ENCODE results near the gene DHX16. TPM values are rescaled to one million over a fixed set of nuclear protein-coding genes. Genes with fewer than 3 reads are reported as not detected.

The DHX16 gene
- total and polyA plus RNA-seq, 2 of the 8 experiments (the other 6 are each of a cell fraction or from before 2014, with no cell fraction given) = 27.4 to 44.4 TPM

- H3K79me1 ChIP-seq (ENCODE audit: low read depth, low read length) = peaks cover 4% of the 10 kb centered on the region; the same call in 1 of the 2 replicates
- DNase-seq (ENCODE audit: low read depth in 1 of 2, low spot score in 2 of 2) (no peak), FAIRE-seq (no peak)
- H3K4me2 ChIP-seq (ENCODE audit: insufficient read depth in 1 of 2, low read depth in 2 of 2, low read length in 2 of 2) = peak overlapping the region; percentile 82 to 94
- no peaks in the 10 kb centered on the region; a peak in 1 of 8 replicates for H3K36me3 ChIP-seq (ENCODE audit: control insufficient read depth in 2 of 4, insufficient read depth in 4 of 4, low read length in 3 of 4)
- peaks cover 0 to 31% (median 20%) of the 10 kb centered on the region in 4 experiments; a peak in 6 of 7 replicates for H3K4me1 ChIP-seq (replicated peaks in 1 of 4; ENCODE audit: control insufficient read depth in 3 of 4, insufficient read depth in 4 of 4, low read length in 3 of 4)
- ChIA-PET CTCF (ENCODE audit: partially characterized antibody) (interaction anchor here (0.5 to 3.7 kb wide), 14 partner anchors 11 to 394 kb away, joined by 3 to 28 read pairs (median 3); partner anchors contain the start of genes DHX16 and MDC1), POLR2A (ENCODE audit: partially characterized antibody) (interaction anchor here (0.6 to 26.7 kb wide), 9 partner anchors 8 to 79 kb away, joined by 3 to 732 read pairs (median 7); partner anchors contain the start of genes FLOT1, IER3, MDC1 and MRPS18B)
- H3K14ac ChIP-seq (ENCODE audit: insufficient read length) = no peak overlapping the region
- peaks cover 0 to 13% of the 10 kb centered on the region in 2 experiments; a peak in 3 of 4 replicates for H3K79me2 ChIP-seq (ENCODE audit: control insufficient read depth in 1 of 2, insufficient read depth in 2 of 2, low read length in 2 of 2)
- H2BK15ac ChIP-seq (ENCODE audit: low read length) = 0 out of 2 replicates have a peak overlapping the region, but pooled peaks have one; percentile 10
- H3K56ac ChIP-seq (replicated peaks; ENCODE audit: insufficient read length, low read depth, low read length) = no peak overlapping the region
- H3K4me3 ChIP-seq (ENCODE audit: extremely low read depth in 1 of 4, insufficient read depth in 2 of 4, low read depth in 3 of 4, low read length in 4 of 4) = no peak overlapping the region
- H2AK5ac ChIP-seq (ENCODE audit: low read depth, low read length) = peak overlapping the region; percentile 83; the same call in 1 of the 2 replicates
- H2BK20ac ChIP-seq (ENCODE audit: low read length) = no peak overlapping the region
- no peaks in the 10 kb centered on the region for H3K27me3 ChIP-seq (replicated peaks in 1 of 4; ENCODE audit: control insufficient read depth in 3 of 4, extremely low read depth in 1 of 4, insufficient read depth in 3 of 4, low read length in 3 of 4)
- no peak overlapping the region for H2BK12ac ChIP-seq (ENCODE audit: low read depth, low read length)
- H3K27ac ChIP-seq (ENCODE audit: low read depth, low read length) = no peak overlapping the region
- no peak overlapping the region for H4K5ac ChIP-seq (ENCODE audit: insufficient read length, low read depth, low read length)
- H3K23me2 ChIP-seq (ENCODE audit: low read depth, low read length) = peaks cover 13% of the 10 kb centered on the region
- no peak overlapping the region for H3K4ac ChIP-seq (replicated peaks; ENCODE audit: insufficient read length, low read depth, low read length)
- no peak overlapping the region for H4K91ac ChIP-seq (replicated peaks; ENCODE audit: insufficient read length, low read length)
- no peak overlapping the region; a peak in 3 of 7 replicates for H3K9ac ChIP-seq (replicated peaks in 1 of 4; ENCODE audit: extremely low read depth in 1 of 4, low read depth in 3 of 4, low read length in 3 of 4)
- H3K23ac ChIP-seq (ENCODE audit: insufficient read length) = no peak overlapping the region
- H4K8ac ChIP-seq (ENCODE audit: extremely low read depth, insufficient read depth, low read length) = no peak overlapping the region
- no peak overlapping the region for H3K18ac ChIP-seq (ENCODE audit: extremely low read depth, low read length)
- 90% methylated on average over 11 of the region's 11 CpGs; no CpG with 5 or more reads in 1 of the 2 experiments for WGBS, 2 experiments (ENCODE audit: extremely low coverage in 1 of 2, insufficient coverage in 1 of 2, insufficient read length in 1 of 2, insufficient replicate concordance in 2 of 2, low coverage in 1 of 2, low lambda C conversion rate in 2 of 2, missing lambda C conversion rate in 1 of 2)
- H2BK5ac ChIP-seq (ENCODE audit: low read depth, low read length) = no peak overlapping the region
- H3K9me3 ChIP-seq (ENCODE audit: insufficient read depth in 2 of 2, low read depth in 1 of 2, low read length in 1 of 2) = no peaks in the 10 kb centered on the region
- no peak overlapping the region for H2AFZ ChIP-seq (ENCODE audit: low read length)
- H4K20me1 ChIP-seq (replicated peaks in 1 of 2; ENCODE audit: control insufficient read depth in 1 of 2, insufficient read depth in 2 of 2, low read length in 2 of 2) = peaks cover 0 to 3% of the 10 kb centered on the region in 2 experiments
- no peak overlapping the region for H2BK120ac ChIP-seq (replicated peaks; ENCODE audit: low read depth, low read length)
- TF ChIP-seq RFX5 (IDR thresholded peaks at IDR 0.05; ENCODE audit: borderline replicate concordance, low read depth, low read length) (no peak), GABPA (IDR thresholded peaks at IDR 0.05; ENCODE audit: borderline replicate concordance, insufficient read depth, low read length) (no peak), BCL11A (IDR thresholded peaks at IDR 0.05; ENCODE audit: low read depth in 2 of 2, low read length in 2 of 2) (no peak), SP2 (IDR thresholded peaks at IDR 0.05; ENCODE audit: low read length) (no peak), SIN3A (conservative IDR thresholded peaks at IDR 0.05 in 1 of 2, IDR thresholded peaks at IDR 0.05 in 1 of 2; ENCODE audit: low read depth in 1 of 2, low read length in 2 of 2) (no peak), POU5F1 (IDR thresholded peaks at IDR 0.05; ENCODE audit: low read depth, low read length) (no peak)
Measured at GRCh38 chr6:30689022-30689865, 16.4 kb upstream of the DHX16 start.

Data from H1 (cell line).